Measurements from ENCODE around the gene GPC2.
A peak's percentile ranks its signal among the peaks of the same experiment; 100 is the strongest.
"Not testable (repeated sequence)": the region's sequence is repeated elsewhere in the genome, so short reads cannot be mapped to it uniquely, and the experiment has no call there.

GPC2 gene

GRCh38 chr7:100177045-100178001, at the start of gene GPC2, which contains the start of gene STAG3:
GPC2 (minus strand) TSS chr7:100177381; CDS start chr7:100177199, 182 bp downstream.
STAG3 (plus strand) TSS chr7:100177918; CDS start chr7:100180557, 2,639 bp downstream.
- DNase-seq: peak; percentile 97
- in situ Hi-C loops (cut with MboI; ENCODE audit: low pct_unique_long_range_greater_than_20kb, low sequenced_read_pairs): no loop called here

GRCh38 chr7:100224891-100225290, 47.7 kb upstream of the GPC2 start:
- in situ Hi-C loops (cut with MboI; ENCODE audit: low pct_unique_long_range_greater_than_20kb, low sequenced_read_pairs); DNase-seq: not testable (repeated sequence)

GRCh38 chr7:100223376-100223927, 46.3 kb upstream of the GPC2 start:
- DNase-seq; in situ Hi-C loops (cut with MboI; ENCODE audit: low pct_unique_long_range_greater_than_20kb, low sequenced_read_pairs): not testable (repeated sequence)

GRCh38 chr7:100222445-100223132, 45.4 kb upstream of the GPC2 start:
- in situ Hi-C loops (cut with MboI; ENCODE audit: low pct_unique_long_range_greater_than_20kb, low sequenced_read_pairs): no loop called here
- no peak for DNase-seq

GRCh38 chr7:100221767-100222444, 44.7 kb upstream of the GPC2 start:
- DNase-seq: no peak

GRCh38 chr7:100221231-100221718, 44.1 kb upstream of the GPC2 start:
- no peak for DNase-seq

More at GRCh38 chr7:100221767-100222444, 44.7 kb upstream of the GPC2 start:
- in situ Hi-C loops (cut with MboI; ENCODE audit: low pct_unique_long_range_greater_than_20kb, low sequenced_read_pairs): no loop called here

GRCh38 chr7:100220586-100221230, 43.5 kb upstream of the GPC2 start:
- no peak for DNase-seq
- in situ Hi-C loops (cut with MboI; ENCODE audit: low pct_unique_long_range_greater_than_20kb, low sequenced_read_pairs): no loop called here

More at GRCh38 chr7:100221231-100221718, 44.1 kb upstream of the GPC2 start:
- in situ Hi-C loops (cut with MboI; ENCODE audit: low pct_unique_long_range_greater_than_20kb, low sequenced_read_pairs): no loop called here

- in situ Hi-C loops (cut with MboI; ENCODE audit: low pct_unique_long_range_greater_than_20kb, low sequenced_read_pairs); DNase-seq: not testable (repeated sequence)
Measured at GRCh38 chr7:100219801-100220585, 42.8 kb upstream of the GPC2 start, which contains the start of gene PVRIG. PVRIG (plus strand) TSS chr7:100219949; CDS start chr7:100219971, 22 bp downstream.

- no peak for DNase-seq
- in situ Hi-C loops (cut with MboI; ENCODE audit: low pct_unique_long_range_greater_than_20kb, low sequenced_read_pairs): no loop called here
Measured at GRCh38 chr7:100219271-100219737, 42.1 kb upstream of the GPC2 start.

- not testable (repeated sequence) for DNase-seq
Measured at GRCh38 chr7:100217934-100218333, 40.8 kb upstream of the GPC2 start.

GRCh38 chr7:100215895-100216294, 38.7 kb upstream of the GPC2 start:
- in situ Hi-C loops (cut with MboI; ENCODE audit: low pct_unique_long_range_greater_than_20kb, low sequenced_read_pairs): no loop called here
- no peak for DNase-seq

More at GRCh38 chr7:100217934-100218333, 40.8 kb upstream of the GPC2 start:
- in situ Hi-C loops (cut with MboI; ENCODE audit: low pct_unique_long_range_greater_than_20kb, low sequenced_read_pairs): not testable (repeated sequence)

GRCh38 chr7:100214356-100214755, 37.2 kb upstream of the GPC2 start:
- in situ Hi-C loops (cut with MboI; ENCODE audit: low pct_unique_long_range_greater_than_20kb, low sequenced_read_pairs); DNase-seq: not testable (repeated sequence)

- in situ Hi-C loops (cut with MboI; ENCODE audit: low pct_unique_long_range_greater_than_20kb, low sequenced_read_pairs): no loop called here
- no peak for DNase-seq
Measured at GRCh38 chr7:100213672-100214071, 36.5 kb upstream of the GPC2 start.

- no peak for DNase-seq
- in situ Hi-C loops (cut with MboI; ENCODE audit: low pct_unique_long_range_greater_than_20kb, low sequenced_read_pairs): no loop called here
Measured at GRCh38 chr7:100212631-100213286, 35.6 kb upstream of the GPC2 start.

GRCh38 chr7:100211342-100211780, 34.2 kb upstream of the GPC2 start:
- in situ Hi-C loops (cut with MboI; ENCODE audit: low pct_unique_long_range_greater_than_20kb, low sequenced_read_pairs): no loop called here
- no peak for DNase-seq

- in situ Hi-C loops (cut with MboI; ENCODE audit: low pct_unique_long_range_greater_than_20kb, low sequenced_read_pairs): no loop called here
- no peak for DNase-seq
Measured at GRCh38 chr7:100210805-100211204, 33.6 kb upstream of the GPC2 start.

GRCh38 chr7:100209493-100209892, 32.3 kb upstream of the GPC2 start:
- no peak for DNase-seq
- in situ Hi-C loops (cut with MboI; ENCODE audit: low pct_unique_long_range_greater_than_20kb, low sequenced_read_pairs): no loop called here
